ENCODE measurements around the gene SVIP. TPM values are rescaled to one million over a fixed set of nuclear protein-coding genes. Genes with fewer than 3 reads are reported as not detected.

SVIP gene
- total and polyA plus RNA-seq, 2 donors from 2014 or later, result 29.7 to 42.1 TPM

DNA sequence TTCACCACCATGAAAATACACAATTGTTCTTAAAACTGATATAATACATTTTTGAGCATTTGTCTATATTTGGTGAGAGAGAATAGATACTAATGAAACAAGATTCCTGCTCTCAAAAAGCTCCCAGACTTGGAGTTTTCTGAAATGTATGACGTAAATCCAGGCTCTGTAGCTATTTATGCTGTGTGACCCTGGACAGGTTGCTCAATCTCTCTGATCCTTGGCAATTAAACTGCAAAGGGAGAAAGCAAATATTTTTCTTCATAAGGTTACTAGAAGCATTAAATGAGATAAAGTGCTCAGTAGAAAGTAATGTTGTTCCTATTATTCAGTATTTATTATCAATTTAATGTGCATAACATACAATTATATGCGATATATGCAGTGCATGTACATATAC, 42.5 kb downstream of the SVIP start:
- no peaks in the 10 kb centered on the region for H3K4me1 ChIP-seq (ENCODE audit: control insufficient read depth in 2 of 3, insufficient read depth in 2 of 3, low read depth in 1 of 3, low read length in 3 of 3)
- intact Hi-C loops (cut with DNase I), result loop anchor here (10.0 kb wide), 1 partner anchor 452 kb away; the partner anchor contains the start of gene SLC17A6
- H3K27me3 ChIP-seq (ENCODE audit: control insufficient read depth, insufficient read depth, low read length), result no peaks in the 10 kb centered on the region
- no peak overlapping the region for H3K4me3 ChIP-seq (ENCODE audit: low read length in 3 of 3)
- H3K9ac ChIP-seq (ENCODE audit: low read length in 3 of 3), result no peak overlapping the region
- no peaks in the 10 kb centered on the region for H3K36me3 ChIP-seq (ENCODE audit: control insufficient read depth in 2 of 3, insufficient read depth in 3 of 3, low read length in 3 of 3)
- no peak for FAIRE-seq
- DNase-seq, result no peak
- H3K9me3 ChIP-seq (ENCODE audit: control insufficient read depth in 2 of 3, insufficient read depth in 1 of 3, low read length in 3 of 3), result no peaks in the 10 kb centered on the region
- TF ChIP-seq, protein P1, sequence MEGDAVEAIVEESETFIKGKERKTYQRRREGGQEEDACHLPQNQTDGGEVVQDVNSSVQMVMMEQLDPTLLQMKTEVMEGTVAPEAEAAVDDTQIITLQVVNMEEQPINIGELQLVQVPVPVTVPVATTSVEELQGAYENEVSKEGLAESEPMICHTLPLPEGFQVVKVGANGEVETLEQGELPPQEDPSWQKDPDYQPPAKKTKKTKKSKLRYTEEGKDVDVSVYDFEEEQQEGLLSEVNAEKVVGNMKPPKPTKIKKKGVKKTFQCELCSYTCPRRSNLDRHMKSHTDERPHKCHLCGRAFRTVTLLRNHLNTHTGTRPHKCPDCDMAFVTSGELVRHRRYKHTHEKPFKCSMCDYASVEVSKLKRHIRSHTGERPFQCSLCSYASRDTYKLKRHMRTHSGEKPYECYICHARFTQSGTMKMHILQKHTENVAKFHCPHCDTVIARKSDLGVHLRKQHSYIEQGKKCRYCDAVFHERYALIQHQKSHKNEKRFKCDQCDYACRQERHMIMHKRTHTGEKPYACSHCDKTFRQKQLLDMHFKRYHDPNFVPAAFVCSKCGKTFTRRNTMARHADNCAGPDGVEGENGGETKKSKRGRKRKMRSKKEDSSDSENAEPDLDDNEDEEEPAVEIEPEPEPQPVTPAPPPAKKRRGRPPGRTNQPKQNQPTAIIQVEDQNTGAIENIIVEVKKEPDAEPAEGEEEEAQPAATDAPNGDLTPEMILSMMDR (IDR thresholded peaks at IDR 0.05; ENCODE audit: borderline replicate concordance, extremely low read depth, insufficient read depth), result no peak
- H3K27ac ChIP-seq (ENCODE audit: low read depth in 2 of 2, low read length in 2 of 2), result no peak overlapping the region

GRCh38 chr11:22786475-22786874, 43.1 kb downstream of the SVIP start:
- Histone ChIP-seq H3K9ac (ENCODE audit: low read length in 3 of 3) (no peak overlapping the region), H3K27me3 (ENCODE audit: control insufficient read depth, insufficient read depth, low read length) (no peaks in the 10 kb centered on the region)
- no peak for FAIRE-seq

GRCh38 chr11:22785251-22785650, 44.4 kb downstream of the SVIP start:
- no peaks in the 10 kb centered on the region for H3K4me1 ChIP-seq (ENCODE audit: control insufficient read depth in 2 of 3, insufficient read depth in 2 of 3, low read depth in 1 of 3, low read length in 3 of 3)
- no peak overlapping the region for H3K27ac ChIP-seq (ENCODE audit: low read depth in 2 of 2, low read length in 2 of 2)
- no peak for FAIRE-seq
- no peaks in the 10 kb centered on the region for H3K27me3 ChIP-seq (ENCODE audit: control insufficient read depth, insufficient read depth, low read length)
- TF ChIP-seq, protein P1 (IDR thresholded peaks at IDR 0.05; ENCODE audit: borderline replicate concordance, extremely low read depth, insufficient read depth), result no peak
- no peak overlapping the region for H3K4me3 ChIP-seq (ENCODE audit: low read length in 3 of 3)
- peak in 1 of 5 donors; percentile 20 for DNase-seq
- no peak overlapping the region for H3K9ac ChIP-seq (ENCODE audit: low read length in 3 of 3)
- H3K36me3 ChIP-seq (ENCODE audit: control insufficient read depth in 2 of 3, insufficient read depth in 3 of 3, low read length in 3 of 3), result no peaks in the 10 kb centered on the region
- no peaks in the 10 kb centered on the region for H3K9me3 ChIP-seq (ENCODE audit: control insufficient read depth in 2 of 3, insufficient read depth in 1 of 3, low read length in 3 of 3)
- intact Hi-C loops (cut with DNase I), result loop anchor here (10.0 kb wide), 1 partner anchor 450 kb away; the partner anchor contains the start of gene SLC17A6

More at GRCh38 chr11:22786475-22786874, 43.1 kb downstream of the SVIP start:
- Histone ChIP-seq H3K36me3 (ENCODE audit: control insufficient read depth in 2 of 3, insufficient read depth in 3 of 3, low read length in 3 of 3) (no peaks in the 10 kb centered on the region), H3K9me3 (ENCODE audit: control insufficient read depth in 2 of 3, insufficient read depth in 1 of 3, low read length in 3 of 3) (no peaks in the 10 kb centered on the region), H3K4me3 (ENCODE audit: low read length in 3 of 3) (no peak overlapping the region), H3K27ac (ENCODE audit: low read depth in 2 of 2, low read length in 2 of 2) (no peak overlapping the region), H3K4me1 (ENCODE audit: control insufficient read depth in 2 of 3, insufficient read depth in 2 of 3, low read depth in 1 of 3, low read length in 3 of 3) (no peaks in the 10 kb centered on the region)
- no peak for DNase-seq
- TF ChIP-seq, protein P1 (IDR thresholded peaks at IDR 0.05; ENCODE audit: borderline replicate concordance, extremely low read depth, insufficient read depth), result no peak
- intact Hi-C loops (cut with DNase I), result loop anchor here (10.0 kb wide), 1 partner anchor 452 kb away; the partner anchor contains the start of gene SLC17A6

Measured in kidney (tissue), 14 donors.